GM18858 (cell line): ENCODE measurements around the gene TSPY8.
"Not testable (repeated sequence)": the region's sequence is repeated elsewhere in the genome, so short reads cannot be mapped to it uniquely, and the experiment has no call there.

ENCODE experiments used
- ATAC-seq: cut with Tn5 transposase; IDR thresholded peaks from one replicate; pipeline ENCODE4 v1.9.1; 2021; ENCODE audit not compliant: unreplicated experiment

TSPY8 gene

DNA sequence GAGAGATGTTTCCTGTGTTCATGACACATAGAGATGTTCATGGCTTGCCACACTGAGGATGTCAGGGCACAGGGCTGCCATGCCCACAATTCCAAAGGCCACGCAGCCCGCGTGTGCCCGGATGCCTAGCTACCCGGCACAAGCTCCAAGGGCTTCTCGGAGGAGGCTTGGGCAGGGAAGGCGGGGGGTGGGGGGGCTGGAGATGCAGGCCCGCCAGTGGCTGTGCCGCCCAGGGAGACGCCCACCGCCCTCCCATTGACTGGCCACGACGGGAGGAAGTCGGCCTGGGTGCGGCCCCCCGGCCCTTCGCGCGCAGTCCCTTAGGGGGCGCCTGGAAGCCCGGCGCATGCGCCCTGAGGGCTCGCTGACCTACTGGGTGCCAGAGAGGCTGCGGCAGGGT lies at the start of gene TSPY8:
TSS of gene TSPY8 (plus strand) at position 301 of the 400 bp plus-strand sequence. CDS start at position 347, 46 bp downstream.
- not testable (repeated sequence) for ATAC-seq

DNA sequence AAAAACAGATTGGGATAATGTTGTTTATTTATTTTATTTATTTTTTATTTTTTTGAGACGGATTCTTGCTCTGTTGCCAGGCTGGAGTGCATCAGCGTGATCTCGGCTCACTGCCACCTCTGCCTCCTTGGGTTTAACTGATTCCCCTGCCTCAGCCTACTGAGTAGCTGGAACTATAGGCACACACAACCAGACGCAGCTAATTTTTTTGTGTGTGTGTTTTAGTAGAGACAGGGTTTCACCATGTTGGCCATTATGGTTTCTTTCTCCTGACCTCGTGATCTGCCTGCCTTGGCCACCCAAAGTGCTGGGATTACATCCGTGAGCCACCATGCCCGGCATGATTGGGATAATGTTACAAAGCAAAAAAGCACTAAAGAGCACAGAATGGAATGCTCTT lies 36.6 kb upstream of the TSPY8 start:
- no peak for ATAC-seq

DNA sequence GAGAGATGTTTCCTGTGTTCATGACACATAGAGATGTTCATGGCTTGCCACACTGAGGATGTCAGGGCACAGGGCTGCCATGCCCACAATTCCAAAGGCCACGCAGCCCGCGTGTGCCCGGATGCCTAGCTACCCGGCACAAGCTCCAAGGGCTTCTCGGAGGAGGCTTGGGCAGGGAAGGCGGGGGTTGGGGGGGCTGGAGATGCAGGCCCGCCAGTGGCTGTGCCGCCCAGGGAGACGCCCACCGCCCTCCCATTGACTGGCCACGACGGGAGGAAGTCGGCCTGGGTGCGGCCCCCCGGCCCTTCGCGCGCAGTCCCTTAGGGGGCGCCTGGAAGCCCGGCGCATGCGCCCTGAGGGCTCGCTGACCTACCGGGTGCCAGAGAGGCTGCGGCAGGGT lies 20.4 kb upstream of the TSPY8 start, which contains the start of gene TSPY4:
TSS of gene TSPY4 (plus strand) at position 301 of the 400 bp plus-strand sequence. CDS start at position 347, 46 bp downstream.
- not testable (repeated sequence) for ATAC-seq

- not testable (repeated sequence) for ATAC-seq
Observed at GRCh38 chrY:9396527-9396926, 38.9 kb downstream of the TSPY8 start.

DNA sequence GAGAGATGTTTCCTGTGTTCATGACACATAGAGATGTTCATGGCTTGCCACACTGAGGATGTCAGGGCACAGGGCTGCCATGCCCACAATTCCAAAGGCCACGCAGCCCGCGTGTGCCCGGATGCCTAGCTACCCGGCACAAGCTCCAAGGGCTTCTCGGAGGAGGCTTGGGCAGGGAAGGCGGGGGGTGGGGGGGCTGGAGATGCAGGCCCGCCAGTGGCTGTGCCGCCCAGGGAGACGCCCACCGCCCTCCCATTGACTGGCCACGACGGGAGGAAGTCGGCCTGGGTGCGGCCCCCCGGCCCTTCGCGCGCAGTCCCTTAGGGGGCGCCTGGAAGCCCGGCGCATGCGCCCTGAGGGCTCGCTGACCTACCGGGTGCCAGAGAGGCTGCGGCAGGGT lies 40.5 kb downstream of the TSPY8 start, which contains the start of gene TSPY3:
TSS of gene TSPY3 (plus strand) at position 301 of the 400 bp plus-strand sequence. CDS start at position 347, 46 bp downstream.
- not testable (repeated sequence) for ATAC-seq
